Vagina (tissue), 2 donors: Measurements from ENCODE around the gene SMS.

Source experiments
- CTCF ChIP-seq, 3 experiments: fragments of 450-650 bp in 2 of 3; fragments of 200-600 bp in 1 of 3; sonication (generic) in 1 of 3; IDR thresholded peaks; one replicate each; pipeline ENCODE4 v1.5.1; 2017 to 2019; ENCODE audit warnings: antibody characterized with exemption in 3 of 3, mild to moderate bottlenecking in 2 of 3, moderate library complexity in 2 of 3
- POLR2A ChIP-seq, 2 donors: fragments of 450-650 bp; IDR thresholded peaks; one replicate each; pipeline ENCODE4 v1.6.1; 2017; ENCODE audit warnings: antibody characterized with exemption in 2 of 2, mild to moderate bottlenecking in 2 of 2, moderate library complexity in 2 of 2
- POLR2AphosphoS5 ChIP-seq, 2 donors: sonication (generic); formaldehyde crosslinking; IDR thresholded peaks; one replicate each; pipeline ENCODE4 v1.9.0; 2017; ENCODE audit warnings: antibody characterized with exemption in 2 of 2, mild to moderate bottlenecking in 2 of 2, low read depth in 1 of 2; ENCODE audit not compliant: insufficient read depth in 1 of 2

- TF ChIP-seq POLR2A (IDR thresholded peaks at IDR 0.05) (no peak), CTCF (IDR thresholded peaks at IDR 0.05) (no peak), POLR2AphosphoS5 (IDR thresholded peaks at IDR 0.05; ENCODE audit: insufficient read depth in 1 of 2, low read depth in 1 of 2) (no peak)
Measured at GRCh38 chrX:21973321-21974010, 33.0 kb downstream of the SMS start.
